GM23248 (cell line): ENCODE results near the gene TNRC6C.

Experiments used
- EZH2 ChIP-seq: fragments of 200-600 bp; sonication (generic); IDR thresholded peaks from 2 replicates; pipeline ENCODE4 v1.6.1; 2018; ENCODE audit warnings: antibody characterized with exemption, mild to moderate bottlenecking; ENCODE audit not compliant: insufficient read depth, poor library complexity, severe bottlenecking
- EZH2phosphoT487 ChIP-seq: fragments of 200-600 bp; sonication (generic); IDR thresholded peaks from 2 replicates; pipeline ENCODE4 v1.6.1; 2018; ENCODE audit warnings: antibody characterized with exemption, moderate library complexity, mild to moderate bottlenecking, low read depth; ENCODE audit not compliant: insufficient read depth

- TF ChIP-seq EZH2, result no peak
- TF ChIP-seq EZH2phosphoT487, result no peak
These were observed 73.7 kb downstream of the TNRC6C start for GRCh38 chr17:78032166-78032565.
